Cardiac septum (tissue), 1 donor: Measurements from ENCODE around the gene NTN1. TPM values are rescaled to one million over a fixed set of nuclear protein-coding genes. Genes with fewer than 3 reads are reported as not detected.

Experiments
- DNase-seq: peaks from one replicate; pipeline ENCODE4 v3.0.0-alpha.2; 2020; ENCODE audit warnings: low spot score
- intact Hi-C: fragments of 100-400 bp; cut with DNase I; formaldehyde crosslinking; loops from one replicate; pipeline ENCODE4 v1.14.0; 2022
- total RNA-seq: library from RNA; stranded (reverse); fragmentation: NEBNext Ultra II Directional; extraction: Animal tissue kit (Norgen Biotek cat#: 25700); gene quantifications from one replicate; pipeline ENCODE4 v1.2.1, GENCODE V29; 2021
- donor health status: DM: no; HTN: no; CAD: no.

Gene NTN1
- total RNA-seq, 1 donor from 2014 or later = 11.5 TPM

- no peak for DNase-seq
- intact Hi-C loops = no loop called here
Measured at GRCh38 chr17:9175700-9176467, 154.6 kb downstream of the NTN1 start.

- intact Hi-C loops = no loop called here
- DNase-seq = no peak
Measured at GRCh38 chr17:9177212-9177611, 155.9 kb downstream of the NTN1 start.

GRCh38 chr17:9178319-9178718 lies 157.0 kb downstream of the NTN1 start:
- no peak for DNase-seq
- intact Hi-C loops = no loop called here

DNA sequence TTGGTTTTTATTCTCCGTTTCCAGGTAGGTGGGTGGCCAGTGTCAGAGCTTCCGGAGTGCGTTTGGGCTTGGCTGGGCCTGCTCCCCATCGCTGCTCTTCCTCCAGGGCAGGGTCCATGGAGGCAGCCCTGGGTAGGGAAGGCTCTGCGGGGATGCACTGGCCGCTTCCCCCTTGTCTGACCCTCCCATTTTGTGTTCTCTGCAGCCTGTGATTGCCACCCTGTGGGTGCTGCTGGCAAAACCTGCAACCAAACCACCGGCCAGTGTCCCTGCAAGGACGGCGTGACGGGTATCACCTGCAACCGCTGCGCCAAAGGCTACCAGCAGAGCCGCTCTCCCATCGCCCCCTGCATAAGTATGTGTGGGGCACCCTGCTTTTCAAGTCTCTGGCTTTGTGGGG lies 158.3 kb downstream of the NTN1 start:
- intact Hi-C loops = no loop called here
- no peak for DNase-seq

DNA sequence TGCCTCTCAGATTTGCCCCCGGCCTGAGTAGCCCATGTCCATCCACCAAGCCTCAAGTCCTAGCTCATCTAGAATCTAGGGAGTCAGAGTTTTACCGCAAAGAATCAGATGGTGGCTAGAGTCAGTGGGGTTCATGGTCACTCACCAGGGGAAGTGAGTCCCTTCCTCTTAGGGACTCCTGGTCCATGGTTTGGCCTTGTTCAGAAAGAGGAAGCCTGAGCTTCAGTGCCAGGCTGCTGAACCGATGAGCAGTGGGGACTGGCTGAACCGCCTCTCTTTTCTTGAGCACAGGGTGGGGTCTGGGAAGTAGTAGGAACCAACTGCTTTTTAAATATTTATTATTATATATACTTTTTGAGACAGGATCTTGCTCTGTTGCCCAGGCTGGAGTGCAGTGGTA lies 160.3 kb downstream of the NTN1 start:
- intact Hi-C loops = no loop called here
- DNase-seq = no peak

DNA sequence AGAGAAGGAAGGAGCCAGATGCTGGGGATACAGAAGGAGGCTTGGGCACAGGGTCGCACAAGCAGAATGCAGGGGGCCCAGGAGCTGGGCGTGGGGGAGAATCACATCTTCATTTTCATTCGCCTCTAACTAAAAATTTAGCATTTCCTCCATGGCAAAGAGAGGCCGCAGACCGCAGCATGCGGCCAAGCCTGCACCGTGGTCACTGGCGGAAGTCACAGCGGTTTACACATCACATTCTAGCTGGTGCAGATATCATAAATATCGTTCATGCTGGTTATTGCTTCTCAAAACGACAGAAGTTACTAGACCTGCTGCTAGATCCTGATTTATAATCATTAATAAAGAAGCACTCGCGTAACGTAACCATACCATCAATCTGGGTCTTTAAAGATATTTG lies 162.0 kb downstream of the NTN1 start:
- no peak for DNase-seq
- intact Hi-C loops = no loop called here

DNA sequence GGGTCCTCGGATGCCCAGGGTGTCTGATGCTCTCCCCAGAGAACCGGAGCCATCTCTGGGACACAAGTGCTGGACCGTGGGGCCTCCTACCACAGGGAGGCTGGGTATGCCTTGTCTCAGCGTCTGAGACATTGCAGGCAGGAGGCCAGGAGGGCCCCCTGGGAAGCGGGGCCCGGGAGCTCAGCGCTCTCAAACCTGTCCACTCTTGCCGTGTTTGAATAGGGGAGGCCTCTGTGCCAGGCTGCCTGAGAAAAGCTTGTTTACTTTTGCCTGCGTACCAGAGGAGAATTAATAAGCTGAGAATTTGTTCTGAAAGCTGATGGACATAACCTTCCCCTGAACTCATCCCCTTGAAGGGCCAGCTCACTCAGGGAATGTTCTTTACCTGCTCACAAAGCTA lies 163.8 kb downstream of the NTN1 start:
- intact Hi-C loops = no loop called here
- DNase-seq = no peak

- no peak for DNase-seq
- intact Hi-C loops = no loop called here
Measured at GRCh38 chr17:9185688-9186284, 164.5 kb downstream of the NTN1 start.

- intact Hi-C loops = no loop called here
- DNase-seq = no peak
Measured at GRCh38 chr17:9187828-9188227, 166.5 kb downstream of the NTN1 start.

- no peak for DNase-seq
- intact Hi-C loops = no loop called here
Measured at GRCh38 chr17:9188367-9188766, 167.1 kb downstream of the NTN1 start.

- intact Hi-C loops = no loop called here
- DNase-seq = no peak
Measured at GRCh38 chr17:9189870-9190269, 168.6 kb downstream of the NTN1 start.

- intact Hi-C loops = no loop called here
- DNase-seq = no peak
Measured at GRCh38 chr17:9192010-9192409, 170.7 kb downstream of the NTN1 start.

DNA sequence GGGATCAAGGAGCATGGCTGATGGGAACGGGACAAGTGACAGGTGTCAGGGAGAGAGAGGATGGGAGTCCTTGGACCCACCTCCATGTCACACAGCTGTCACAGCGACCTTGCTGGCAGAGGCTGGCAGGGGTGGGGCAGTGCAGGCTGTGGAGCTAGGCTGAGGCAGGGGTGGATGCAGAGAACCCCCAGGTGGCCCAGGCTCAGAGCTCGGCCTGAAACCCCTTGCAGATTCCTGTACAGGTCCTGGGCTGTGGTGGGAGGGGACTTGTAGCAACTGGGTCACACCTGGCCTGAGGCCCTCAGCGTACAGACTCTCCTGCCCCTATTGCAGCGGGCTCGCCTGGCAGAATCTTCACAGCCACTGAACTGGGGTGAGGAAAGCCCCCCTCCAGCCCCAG lies 174.1 kb downstream of the NTN1 start:
- intact Hi-C loops = no loop called here
- DNase-seq = no peak

GRCh38 chr17:9195961-9196670 lies 174.8 kb downstream of the NTN1 start:
- intact Hi-C loops = no loop called here
- no peak for DNase-seq

- intact Hi-C loops = no loop called here
- no peak for DNase-seq
Measured at GRCh38 chr17:9199571-9200551, 178.6 kb downstream of the NTN1 start.

DNA sequence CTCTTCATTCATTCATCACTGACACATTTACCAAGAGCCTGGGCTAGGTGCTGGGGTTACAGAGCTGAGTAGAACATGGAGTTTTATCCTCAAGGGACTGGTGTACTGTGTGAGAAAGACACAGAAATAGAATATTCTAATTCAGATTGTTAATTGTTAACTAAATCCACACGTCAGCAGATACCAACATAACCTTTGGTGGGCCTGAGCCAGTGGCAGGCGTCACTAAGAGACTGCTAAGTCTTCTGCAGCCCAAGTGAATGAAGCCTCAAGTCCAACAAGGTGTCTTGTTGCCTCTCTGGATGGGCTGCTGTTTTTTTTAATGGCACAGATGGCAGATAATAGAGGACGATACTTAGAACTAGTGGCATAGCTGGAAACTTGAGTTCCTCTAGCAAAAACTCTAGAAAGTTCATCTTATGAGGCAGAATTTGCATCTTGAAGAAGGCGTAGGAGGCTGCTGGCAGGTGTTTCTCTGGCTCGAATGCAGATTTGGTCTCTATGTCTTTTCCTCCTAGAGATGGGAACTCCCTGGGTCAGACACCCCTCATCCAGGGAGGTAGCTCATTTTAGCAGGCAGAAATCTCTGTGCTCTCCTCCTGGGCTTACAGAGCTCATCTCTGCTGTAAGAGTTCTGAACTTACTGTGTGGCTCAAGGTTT lies 179.5 kb downstream of the NTN1 start:
- intact Hi-C loops = no loop called here
- DNase-seq = no peak

DNA sequence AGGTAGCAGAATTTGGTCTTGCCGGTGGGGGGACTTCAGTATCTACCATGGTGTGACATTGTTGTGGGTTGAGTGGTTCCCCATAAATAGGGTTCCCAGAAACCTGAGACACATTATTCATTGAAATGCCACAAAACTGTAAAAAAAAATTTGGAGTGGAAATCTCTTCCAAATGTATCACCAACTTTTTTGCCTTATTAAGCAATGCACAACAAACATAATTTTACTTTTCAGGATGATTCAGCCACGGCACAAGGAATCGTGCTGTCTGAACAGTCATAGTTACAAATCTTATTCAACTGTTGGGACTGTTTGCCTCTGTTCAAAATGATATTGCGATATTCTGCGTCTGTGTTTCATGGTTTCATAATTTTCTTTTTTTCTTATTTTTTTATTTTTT lies 181.2 kb downstream of the NTN1 start:
- no peak for DNase-seq
- intact Hi-C loops = no loop called here

- intact Hi-C loops = no loop called here
- no peak for DNase-seq
Measured at GRCh38 chr17:9203771-9204425, 182.6 kb downstream of the NTN1 start.
